GM23338 (cell line): Measurements from ENCODE around the gene COL20A1. TPM values are rescaled to one million over a fixed set of nuclear protein-coding genes. Genes with fewer than 3 reads are reported as not detected.
A peak's percentile ranks its signal among the peaks of the same experiment; 100 is the strongest.

Experiments used
- ATAC-seq: fragments of 200-7000 bp; cut with Tn5 transposase; 3 replicates; pipeline ENCODE4 v1.9.1; 2020
- DNase-seq: peaks from one replicate; pipeline ENCODE4 v3.0.0-alpha.2; 2015; ENCODE audit warnings: low spot score
- H2AFZ ChIP-seq: fragments of 200-600 bp; sonication (generic); 2 replicates; pipeline ENCODE4 v1.8.0; 2016; ENCODE audit warnings: antibody characterized with exemption, mild to moderate bottlenecking, moderate library complexity
- H3F3A ChIP-seq: fragments of 200-600 bp; sonication (generic); replicated peaks from 2 replicates; pipeline ENCODE4 v1.8.0; 2017; ENCODE audit warnings: antibody characterized with exemption, mixed run types, low read depth
- H3K27ac ChIP-seq: fragments of 200-600 bp; sonication (generic); 2 replicates; pipeline ENCODE4 v1.6.1; 2016; ENCODE audit warnings: low read depth
- H3K27me3 ChIP-seq: fragments of 200-600 bp; sonication (generic); 2 replicates; pipeline ENCODE4 v1.8.0; 2016; ENCODE audit warnings: mild to moderate bottlenecking, mixed run types, moderate library complexity; ENCODE audit not compliant: insufficient read depth
- H3K36me3 ChIP-seq: fragments of 200-600 bp; sonication (generic); 2 replicates; pipeline ENCODE4 v1.8.0; 2016; ENCODE audit warnings: mild to moderate bottlenecking; ENCODE audit not compliant: insufficient read depth
- H3K4me1 ChIP-seq: fragments of 200-600 bp; sonication (generic); 2 replicates; pipeline ENCODE4 v1.8.0; 2016; ENCODE audit warnings: mild to moderate bottlenecking, moderate library complexity; ENCODE audit not compliant: insufficient read depth
- H3K4me2 ChIP-seq: fragments of 200-600 bp; sonication (generic); 2 replicates; pipeline ENCODE4 v1.7.1; 2017; ENCODE audit warnings: mixed run types
- H3K4me3 ChIP-seq: fragments of 200-600 bp; sonication (generic); 2 replicates; pipeline ENCODE4 v1.6.1; 2016; ENCODE audit warnings: mixed run types
- H3K79me2 ChIP-seq: fragments of 200-600 bp; sonication (generic); replicated peaks from 2 replicates; pipeline ENCODE4 v1.8.0; 2017; ENCODE audit warnings: mild to moderate bottlenecking; ENCODE audit not compliant: insufficient read depth
- H3K9me2 ChIP-seq: fragments of 200-600 bp; sonication (generic); 2 replicates; pipeline ENCODE4 v1.8.0; 2017; ENCODE audit not compliant: insufficient read depth
- H4K20me1 ChIP-seq: fragments of 200-600 bp; sonication (generic); replicated peaks from 2 replicates; pipeline ENCODE4 v1.8.0; 2017; ENCODE audit warnings: mild to moderate bottlenecking; ENCODE audit not compliant: insufficient read depth
- H3K27ac Mint-ChIP-seq: 2 replicates; pipeline ENCODE4 v1.8.0; 2020; ENCODE audit warnings: inconsistent platforms, mild to moderate bottlenecking, moderate library complexity, mixed read lengths
- H3K27me3 Mint-ChIP-seq: 3 replicates; pipeline ENCODE4 v1.8.0; 2022; ENCODE audit warnings: low read depth, mild to moderate bottlenecking, moderate library complexity, mixed read lengths, inconsistent platforms; ENCODE audit not compliant: insufficient read depth, poor library complexity
- H3K36me3 Mint-ChIP-seq: 3 replicates; pipeline ENCODE4 v1.8.0; 2021; ENCODE audit warnings: low read depth, mild to moderate bottlenecking, inconsistent platforms, moderate library complexity, mixed read lengths
- H3K4me1 Mint-ChIP-seq: 3 replicates; pipeline ENCODE4 v1.8.0; 2020; ENCODE audit warnings: mild to moderate bottlenecking, inconsistent platforms, mixed read lengths
- H3K4me3 Mint-ChIP-seq: 3 replicates; pipeline ENCODE4 v1.8.0; 2021; ENCODE audit warnings: moderate library complexity, mild to moderate bottlenecking, inconsistent platforms, mixed read lengths
- H3K9me3 Mint-ChIP-seq: 3 replicates; pipeline ENCODE4 v1.8.0; 2020; ENCODE audit warnings: moderate library complexity, mild to moderate bottlenecking, inconsistent platforms, mixed read lengths
- CREB1 ChIP-seq: fragments of 250-450 bp; sonication (Bioruptor Pico); IDR thresholded peaks from 2 replicates; pipeline ENCODE4 v1.5.0; 2020; ENCODE audit warnings: low read depth, mild to moderate bottlenecking, moderate library complexity
- ETS1 ChIP-seq: IDR thresholded peaks from 2 replicates; pipeline ENCODE4 v1.6.1; 2016; ENCODE audit warnings: antibody characterized with exemption
- EZH2 ChIP-seq: fragments of 200-600 bp; sonication (generic); IDR thresholded peaks from one replicate; pipeline ENCODE4 v1.8.0; 2017; ENCODE audit warnings: antibody characterized with exemption, mild to moderate bottlenecking, low read depth; ENCODE audit not compliant: unreplicated experiment
- NANOG ChIP-seq: IDR thresholded peaks from 2 replicates; pipeline ENCODE4 v1.6.1; 2016; ENCODE audit warnings: antibody characterized with exemption, borderline replicate concordance
- ZNF114 ChIP-seq: fragments of 250-450 bp; sonication (Bioruptor Pico); IDR thresholded peaks from 2 replicates; pipeline ENCODE4 v1.5.0; 2020; ENCODE audit warnings: mild to moderate bottlenecking, moderate library complexity
- ZNF462 ChIP-seq: fragments of 250-450 bp; sonication (Bioruptor Pico); IDR thresholded peaks from 2 replicates; pipeline ENCODE4 v1.5.0; 2020; ENCODE audit warnings: mild to moderate bottlenecking, moderate library complexity
- polyA plus RNA-seq: library from polyadenylated mRNA; unstranded; fragments of >200 nt; fragmentation: Nextera tagmentation; extraction: Ambion mirVana; gene quantifications from 2 replicates; pipeline ENCODE4 v1.2.1, GENCODE V29; 2016
- total RNA-seq: library from RNA; depleted of rRNA; stranded (reverse); fragments of >200 nt; shearing (Covaris generic); gene quantifications from 2 replicates; pipeline ENCODE4 v1.2.3, GENCODE V29; 2014

COL20A1 gene
- total and polyA plus RNA-seq, 2 experiments from 2014 or later: 0.28 to 0.79 TPM

- H3K4me3 ChIP-seq: no peak overlapping the region
- no peaks in the 10 kb centered on the region for H3K4me1 ChIP-seq
- no peaks in the 10 kb centered on the region for H4K20me1 ChIP-seq
- Mint-ChIP-seq H3K4me3 (peak overlapping the region; percentile 16; the same call in 1 of the 3 replicates), H3K4me1 (peaks cover 13% of the 10 kb centered on the region), H3K27ac (no peak overlapping the region), H3K9me3 (no peaks in the 10 kb centered on the region), H3K36me3 (no peaks in the 10 kb centered on the region), H3K27me3 (peaks cover 5% of the 10 kb centered on the region)
- no peaks in the 10 kb centered on the region for H3K9me2 ChIP-seq
- TF ChIP-seq NANOG (no peak), ZNF462 (no peak), CREB1 (CRISPR knock-in tag) (no peak), ZNF114 (no peak), ETS1 (no peak), EZH2 (no peak)
- DNase-seq (no peak), ATAC-seq (peak; percentile 41)
- no peaks in the 10 kb centered on the region for H3K36me3 ChIP-seq
- no peak overlapping the region for H3K4me2 ChIP-seq
- H3K79me2 ChIP-seq: no peaks in the 10 kb centered on the region
- H3F3A ChIP-seq: no peaks in the 10 kb centered on the region
- H2AFZ ChIP-seq: peak overlapping the region; percentile 80; the same call in 1 of the 2 replicates
- H3K27me3 ChIP-seq: no peaks in the 10 kb centered on the region
- H3K27ac ChIP-seq: no peak overlapping the region
These were observed 77.7 kb downstream of the COL20A1 start for GRCh38 chr20:63370618-63371187.
